Muscle layer of colon (tissue), 2 donors: ENCODE data around the gene CACNA2D3.
"Not testable (repeated sequence)": the region's sequence is repeated elsewhere in the genome, so short reads cannot be mapped to it uniquely, and the experiment has no call there.

ENCODE experiments used
- H3K27ac ChIP-seq: one replicate; pipeline ENCODE4 v1.7.0; 2013; ENCODE audit warnings: low read depth, mild to moderate bottlenecking, low read length, moderate library complexity
- H3K27me3 ChIP-seq, 2 donors: one replicate each; pipeline ENCODE4 v1.7.0; 2013; ENCODE audit warnings: low read length in 2 of 2, mild to moderate bottlenecking in 2 of 2; ENCODE audit not compliant: insufficient read depth in 2 of 2, control insufficient read depth in 1 of 2
- H3K36me3 ChIP-seq: one replicate; pipeline ENCODE4 v1.7.0; 2013; ENCODE audit warnings: mild to moderate bottlenecking, low read length; ENCODE audit not compliant: insufficient read depth
- H3K4me1 ChIP-seq: one replicate; pipeline ENCODE4 v1.7.0; 2013; ENCODE audit warnings: mild to moderate bottlenecking, low read length; ENCODE audit not compliant: insufficient read depth
- H3K4me3 ChIP-seq, 2 donors: one replicate each; pipeline ENCODE4 v1.7.0; 2013; ENCODE audit warnings: low read length in 2 of 2, low read depth in 1 of 2, mild to moderate bottlenecking in 1 of 2, moderate library complexity in 1 of 2
- H3K9ac ChIP-seq: one replicate; pipeline ENCODE4 v1.7.0; 2013; ENCODE audit warnings: low read length
- H3K9me3 ChIP-seq: one replicate; pipeline ENCODE4 v1.7.0; 2013; ENCODE audit warnings: mild to moderate bottlenecking, low read length
- donor health status: abdominal sarcoma.
- donor health status: Adenocarcinoma of cecum.

The CACNA2D3 gene

DNA sequence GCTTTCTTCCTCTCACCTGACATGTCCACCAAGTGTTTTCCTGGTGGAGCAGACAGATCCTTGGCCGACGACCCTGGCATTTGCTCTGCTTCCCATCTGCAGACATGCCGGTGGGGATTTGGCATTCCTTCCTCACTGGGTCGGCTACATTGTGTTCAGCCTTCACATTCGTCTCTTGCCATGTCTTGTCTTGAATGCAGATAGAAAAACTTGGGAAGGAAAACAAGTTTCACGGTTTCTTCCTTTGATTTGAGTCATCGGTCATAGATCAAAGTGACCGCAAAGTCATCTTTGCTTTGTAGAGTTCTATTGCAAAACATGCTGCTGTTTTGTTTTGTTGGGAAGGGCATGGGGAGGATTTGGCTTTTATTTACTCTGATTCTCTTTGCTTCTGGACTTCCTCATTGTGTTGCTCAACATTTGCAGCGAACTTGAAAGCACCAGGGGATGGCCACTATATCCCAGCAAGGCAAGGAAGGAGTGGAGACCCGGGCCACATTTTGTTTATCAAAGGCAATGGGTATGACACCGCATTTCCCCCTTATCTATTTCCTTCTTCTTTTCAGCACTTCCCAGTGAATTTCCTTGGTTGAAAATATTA is 321.3 kb downstream of the CACNA2D3 start:
- no peaks in the 10 kb centered on the region for H3K36me3 ChIP-seq
- H3K27me3 ChIP-seq, result no peaks in the 10 kb centered on the region
- H3K9me3 ChIP-seq, result no peaks in the 10 kb centered on the region
- H3K4me1 ChIP-seq, result peaks cover 5% of the 10 kb centered on the region
- no peak overlapping the region for H3K9ac ChIP-seq
- H3K4me3 ChIP-seq, result no peak overlapping the region
- no peak overlapping the region for H3K27ac ChIP-seq

GRCh38 chr3:54445630-54446029 is 323.3 kb downstream of the CACNA2D3 start:
- H3K4me3 ChIP-seq, result no peak overlapping the region
- H3K36me3 ChIP-seq, result no peaks in the 10 kb centered on the region
- H3K27me3 ChIP-seq, result no peaks in the 10 kb centered on the region
- H3K9me3 ChIP-seq, result no peaks in the 10 kb centered on the region
- peaks cover 5% of the 10 kb centered on the region for H3K4me1 ChIP-seq
- no peak overlapping the region for H3K27ac ChIP-seq
- no peak overlapping the region for H3K9ac ChIP-seq

DNA sequence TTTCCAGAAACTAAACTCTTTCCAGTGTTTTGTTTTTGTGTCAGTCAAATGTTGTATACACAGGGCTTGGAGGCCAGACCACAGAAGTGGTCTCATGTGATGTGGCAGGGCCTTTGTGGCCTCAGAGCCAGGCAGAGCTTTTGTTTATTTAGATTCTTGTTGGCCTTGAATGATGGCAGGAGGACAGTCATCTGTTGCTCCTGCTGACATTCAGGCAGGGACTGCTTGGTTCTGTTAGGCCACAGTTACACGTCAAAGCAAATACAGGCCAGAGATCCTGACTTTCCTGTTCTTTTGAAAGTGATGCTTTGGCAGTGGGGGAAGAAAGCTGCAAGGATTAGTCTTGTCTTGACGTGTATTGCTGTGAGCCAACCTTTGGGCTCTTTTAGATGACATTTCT is 325.1 kb downstream of the CACNA2D3 start:
- Histone ChIP-seq H3K9ac (no peak overlapping the region), H3K27ac (no peak overlapping the region), H3K27me3 (no peaks in the 10 kb centered on the region), H3K4me3 (no peak overlapping the region), H3K4me1 (peaks cover 5% of the 10 kb centered on the region), H3K36me3 (no peaks in the 10 kb centered on the region), H3K9me3 (no peaks in the 10 kb centered on the region)

GRCh38 chr3:54454806-54455205 is 332.5 kb downstream of the CACNA2D3 start:
- no peak overlapping the region for H3K9ac ChIP-seq
- no peak overlapping the region for H3K27ac ChIP-seq
- no peaks in the 10 kb centered on the region for H3K9me3 ChIP-seq
- H3K27me3 ChIP-seq, result no peaks in the 10 kb centered on the region
- H3K36me3 ChIP-seq, result no peaks in the 10 kb centered on the region
- H3K4me1 ChIP-seq, result no peaks in the 10 kb centered on the region
- no peak overlapping the region for H3K4me3 ChIP-seq

GRCh38 chr3:54458357-54458756 is 336.0 kb downstream of the CACNA2D3 start:
- H3K4me1 ChIP-seq, result no peaks in the 10 kb centered on the region
- no peaks in the 10 kb centered on the region for H3K36me3 ChIP-seq
- no peaks in the 10 kb centered on the region for H3K27me3 ChIP-seq
- no peak overlapping the region for H3K4me3 ChIP-seq
- H3K9ac ChIP-seq, result no peak overlapping the region
- no peak overlapping the region for H3K27ac ChIP-seq
- no peaks in the 10 kb centered on the region for H3K9me3 ChIP-seq

DNA sequence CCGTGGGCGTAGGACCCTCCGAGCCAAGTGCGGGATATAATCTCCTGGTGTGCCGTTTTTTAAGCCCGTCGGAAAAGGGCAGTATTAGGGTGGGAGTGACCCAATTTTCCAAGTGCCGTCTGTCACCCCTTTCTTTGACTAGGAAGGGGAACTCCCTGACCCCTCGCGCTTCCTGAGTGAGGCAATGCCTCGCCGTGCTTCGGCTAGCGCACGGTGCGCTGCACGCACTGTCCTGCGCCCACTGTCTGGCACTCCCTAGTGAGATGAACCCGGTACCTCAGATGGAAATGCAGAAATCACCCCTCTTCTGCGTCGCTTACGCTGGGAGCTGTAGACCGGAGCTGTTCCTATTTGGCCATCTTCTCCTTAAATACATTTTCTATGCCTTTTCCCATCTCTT is 342.2 kb downstream of the CACNA2D3 start:
- not testable (repeated sequence) for H3K4me3 ChIP-seq, H3K36me3 ChIP-seq, H3K27ac ChIP-seq, H3K27me3 ChIP-seq, H3K9me3 ChIP-seq, H3K4me1 ChIP-seq, H3K9ac ChIP-seq

DNA sequence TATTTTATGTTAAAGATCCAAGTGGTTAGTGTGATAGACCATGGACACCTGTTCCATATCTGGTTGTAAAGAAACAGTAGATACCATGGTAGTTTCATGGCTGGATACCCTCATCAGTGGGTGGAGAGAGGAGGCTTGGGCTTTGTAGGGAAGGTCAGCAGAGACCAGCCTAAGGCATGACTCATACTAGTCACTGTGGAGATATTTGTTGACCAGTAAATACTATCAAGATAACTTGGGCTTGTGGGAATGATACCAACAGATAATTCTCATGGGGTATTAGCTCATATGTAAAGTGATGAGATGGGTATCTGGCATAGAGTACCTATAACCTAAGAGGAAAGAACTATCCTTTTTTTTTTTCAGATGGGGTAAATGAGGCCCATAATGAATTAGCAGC is 354.5 kb downstream of the CACNA2D3 start:
- H3K36me3 ChIP-seq, result no peaks in the 10 kb centered on the region
- H3K4me3 ChIP-seq, result no peak overlapping the region
- H3K9me3 ChIP-seq, result no peaks in the 10 kb centered on the region
- no peak overlapping the region for H3K9ac ChIP-seq
- H3K4me1 ChIP-seq, result no peaks in the 10 kb centered on the region
- no peaks in the 10 kb centered on the region for H3K27me3 ChIP-seq
- H3K27ac ChIP-seq, result no peak overlapping the region

DNA sequence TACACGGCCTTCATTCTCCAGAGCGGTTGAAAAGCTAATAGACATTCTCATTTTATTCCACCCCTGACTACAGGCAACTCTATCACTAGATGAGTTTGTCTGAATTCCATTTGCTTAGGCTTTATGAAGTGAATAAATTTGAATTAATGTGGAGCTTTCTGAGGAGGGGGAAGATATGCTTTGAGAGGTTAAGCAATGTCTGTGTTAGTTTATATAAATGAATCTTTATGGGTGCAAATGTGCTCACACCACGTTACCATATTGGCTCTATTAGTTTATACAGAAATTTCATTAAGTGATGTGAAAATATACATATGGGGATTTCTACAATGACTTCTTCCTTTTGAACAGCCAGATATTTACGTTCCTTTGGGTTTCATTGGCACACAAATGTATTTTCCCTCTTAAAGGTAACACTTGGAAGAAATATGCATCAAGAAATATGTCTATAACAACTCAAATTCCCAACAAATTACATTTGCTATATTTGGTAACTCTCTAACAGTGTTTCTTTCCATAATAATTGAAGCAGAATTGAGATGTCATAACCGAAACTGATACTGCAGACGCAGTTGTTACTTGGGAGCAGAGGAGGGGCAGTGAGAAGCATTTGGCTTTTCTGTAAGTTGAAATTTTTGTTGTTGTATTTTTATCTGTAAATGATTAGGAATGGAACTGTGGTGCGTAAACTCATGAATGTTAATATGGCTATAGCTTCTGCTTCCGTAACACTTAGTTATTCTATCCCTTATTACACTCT is 359.4 kb downstream of the CACNA2D3 start:
- Histone ChIP-seq H3K36me3 (no peaks in the 10 kb centered on the region), H3K27ac (no peak overlapping the region), H3K4me1 (no peaks in the 10 kb centered on the region)

DNA sequence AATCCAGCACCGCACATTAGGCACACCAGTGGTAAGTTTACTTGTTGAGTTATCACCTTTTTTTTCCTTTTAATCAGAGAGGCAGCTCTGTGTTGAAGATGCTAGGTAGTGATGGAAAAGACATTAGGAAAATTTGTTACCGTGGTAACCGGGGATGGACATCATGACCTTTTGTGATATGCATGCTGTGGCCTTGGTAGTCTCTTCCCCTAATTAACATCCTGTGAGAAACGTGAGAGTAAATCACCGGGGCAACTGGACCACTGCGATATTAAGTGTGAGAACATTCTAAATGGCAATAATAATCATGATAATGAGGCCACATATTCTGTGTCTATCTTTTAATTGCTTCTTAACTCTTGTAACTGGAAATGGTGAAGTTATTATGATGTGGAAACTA is 362.0 kb downstream of the CACNA2D3 start:
- Histone ChIP-seq H3K4me1 (no peaks in the 10 kb centered on the region), H3K9me3 (no peaks in the 10 kb centered on the region)

More for the DNA sequence above, 359.4 kb downstream of the CACNA2D3 start:
- Histone ChIP-seq H3K27me3 (no peaks in the 10 kb centered on the region), H3K9ac (no peak overlapping the region), H3K4me3 (no peak overlapping the region), H3K9me3 (no peaks in the 10 kb centered on the region)

DNA sequence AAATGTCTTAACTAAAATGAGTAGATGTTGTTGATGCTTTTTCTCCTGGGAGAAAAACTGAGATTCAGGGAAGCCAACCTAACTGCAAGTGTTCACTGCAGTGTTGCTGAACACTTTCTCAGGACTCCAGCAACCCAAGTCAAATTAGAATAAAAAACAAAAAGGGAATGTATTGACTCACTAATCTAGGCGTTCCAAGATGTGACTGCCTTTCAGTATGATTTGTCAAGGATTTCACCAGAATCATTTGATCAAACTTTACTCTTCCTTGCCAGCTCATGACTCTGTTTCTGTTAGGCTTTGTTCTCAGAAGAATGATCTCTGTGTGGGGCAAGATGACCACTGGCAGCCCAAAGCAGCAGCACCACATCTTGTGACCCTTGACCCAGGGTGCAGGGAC is 364.0 kb downstream of the CACNA2D3 start:
- Histone ChIP-seq H3K9me3 (no peaks in the 10 kb centered on the region), H3K4me3 (no peak overlapping the region), H3K9ac (no peak overlapping the region), H3K27me3 (no peaks in the 10 kb centered on the region), H3K27ac (no peak overlapping the region), H3K36me3 (no peaks in the 10 kb centered on the region), H3K4me1 (no peaks in the 10 kb centered on the region)

More for the DNA sequence above, 362.0 kb downstream of the CACNA2D3 start:
- Histone ChIP-seq H3K27me3 (no peaks in the 10 kb centered on the region), H3K36me3 (no peaks in the 10 kb centered on the region), H3K9ac (no peak overlapping the region), H3K4me3 (no peak overlapping the region), H3K27ac (no peak overlapping the region)

DNA sequence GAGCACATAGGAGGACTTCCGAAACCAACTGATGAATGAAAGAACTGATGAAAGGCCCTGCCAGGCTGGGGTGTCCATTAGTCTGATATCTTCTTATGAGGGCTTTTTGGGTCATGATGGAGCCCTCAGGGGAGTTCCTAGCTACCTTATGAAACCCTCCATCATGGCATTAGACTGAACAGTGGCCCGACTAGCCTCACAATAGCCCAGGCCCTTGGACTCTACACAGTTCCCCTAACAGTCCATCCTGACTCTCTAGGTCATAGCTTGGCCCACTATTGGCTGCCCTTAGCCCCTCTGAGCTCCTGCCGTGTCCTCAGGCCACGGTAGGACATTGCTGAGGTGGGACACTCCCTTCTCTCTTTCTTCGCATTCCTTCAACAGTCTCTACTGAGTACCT is 365.9 kb downstream of the CACNA2D3 start:
- Histone ChIP-seq H3K27me3 (no peaks in the 10 kb centered on the region), H3K9ac (no peak overlapping the region), H3K27ac (no peak overlapping the region), H3K36me3 (no peaks in the 10 kb centered on the region), H3K9me3 (no peaks in the 10 kb centered on the region), H3K4me3 (no peak overlapping the region), H3K4me1 (no peaks in the 10 kb centered on the region)

DNA sequence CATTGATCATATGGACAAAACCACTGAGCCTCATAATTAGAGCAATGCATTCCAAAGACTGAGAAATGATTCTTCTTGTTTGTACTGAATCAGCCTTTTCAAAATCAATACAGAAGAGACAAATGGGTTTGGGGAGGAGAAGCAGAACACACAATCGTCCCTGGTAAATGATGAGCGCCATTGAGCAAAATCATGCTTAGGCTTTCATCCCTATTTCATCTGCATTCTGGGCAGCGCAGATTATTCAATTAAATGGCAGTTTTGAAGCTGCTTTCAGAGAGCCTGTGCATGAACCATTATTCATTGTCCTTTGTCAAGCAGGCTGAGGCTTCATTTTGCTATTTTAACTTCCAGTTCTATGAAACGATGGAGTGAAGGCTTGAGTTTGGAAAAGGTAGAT is 371.9 kb downstream of the CACNA2D3 start:
- H3K36me3 ChIP-seq, result no peaks in the 10 kb centered on the region
- H3K9me3 ChIP-seq, result no peaks in the 10 kb centered on the region
- no peaks in the 10 kb centered on the region for H3K27me3 ChIP-seq
- no peak overlapping the region for H3K4me3 ChIP-seq
- no peak overlapping the region for H3K9ac ChIP-seq
- no peaks in the 10 kb centered on the region for H3K4me1 ChIP-seq
- no peak overlapping the region for H3K27ac ChIP-seq
